T-helper 9 cell (primary cell): ENCODE results near the gene SEC63.
"Not testable (repeated sequence)": the region's sequence is repeated elsewhere in the genome, so short reads cannot be mapped to it uniquely, and the experiment has no call there.

Experiments used
- DNase-seq: peaks from one replicate; pipeline ENCODE4 v3.0.0-alpha.2; 2020

The SEC63 gene

GRCh38 chr6:107928984-107929383 is 29.0 kb downstream of the SEC63 start:
- no peak for DNase-seq

- not testable (repeated sequence) for DNase-seq
Measured at GRCh38 chr6:107926697-107927544, 31.1 kb downstream of the SEC63 start.

GRCh38 chr6:107917451-107918375 is 40.3 kb downstream of the SEC63 start:
- DNase-seq, result no peak

GRCh38 chr6:107916961-107917360 is 41.0 kb downstream of the SEC63 start:
- DNase-seq, result not testable (repeated sequence)

- DNase-seq, result no peak
Measured at GRCh38 chr6:107911692-107912091, 46.3 kb downstream of the SEC63 start.

GRCh38 chr6:107894809-107895396 is 63.1 kb downstream of the SEC63 start:
- no peak for DNase-seq

GRCh38 chr6:107890431-107890830 is 67.6 kb downstream of the SEC63 start:
- DNase-seq, result not testable (repeated sequence)

GRCh38 chr6:107885950-107886349 is 72.1 kb downstream of the SEC63 start:
- DNase-seq, result not testable (repeated sequence)

- no peak for DNase-seq
Measured at GRCh38 chr6:107879941-107880340, 78.1 kb downstream of the SEC63 start.

- no peak for DNase-seq
Measured at GRCh38 chr6:107877968-107878367, 80.0 kb downstream of the SEC63 start.

GRCh38 chr6:107871976-107872375 is 86.0 kb downstream of the SEC63 start:
- DNase-seq, result no peak

GRCh38 chr6:107871512-107871911 is 86.5 kb downstream of the SEC63 start:
- not testable (repeated sequence) for DNase-seq

- DNase-seq, result no peak
Measured at GRCh38 chr6:107871016-107871415, 87.0 kb downstream of the SEC63 start.

GRCh38 chr6:107870381-107870780 is 87.6 kb downstream of the SEC63 start:
- DNase-seq, result no peak

- no peak for DNase-seq
Measured at GRCh38 chr6:107869871-107870270, 88.1 kb downstream of the SEC63 start.

GRCh38 chr6:107868867-107869611 is 89.0 kb downstream of the SEC63 start:
- DNase-seq, result no peak

- DNase-seq, result no peak
Measured at GRCh38 chr6:107867302-107867615, 90.7 kb downstream of the SEC63 start.

GRCh38 chr6:107866606-107867301 is 91.3 kb downstream of the SEC63 start:
- DNase-seq, result no peak

GRCh38 chr6:107864226-107865127 is 93.5 kb downstream of the SEC63 start:
- no peak for DNase-seq

GRCh38 chr6:107862383-107862782 is 95.6 kb downstream of the SEC63 start:
- no peak for DNase-seq

- not testable (repeated sequence) for DNase-seq
Measured at GRCh38 chr6:107860963-107861362, 97.0 kb downstream of the SEC63 start.
